Omental fat pad (tissue), 4 donors: ENCODE results near the gene PPP4R3A. TPM values are rescaled to one million over a fixed set of nuclear protein-coding genes. Genes with fewer than 3 reads are reported as not detected.
"Not testable (repeated sequence)": the region's sequence is repeated elsewhere in the genome, so short reads cannot be mapped to it uniquely, and the experiment has no call there.

Source experiments
- ATAC-seq: fragments of 150-250 bp; one replicate; pipeline ENCODE4 v1.9.1; 2016; ENCODE audit warnings: mild to moderate bottlenecking, moderate library complexity; ENCODE audit not compliant: low FRiP score
- DNase-seq: peaks from one replicate; pipeline ENCODE4 v3.0.0-alpha.2; 2019; ENCODE audit warnings: low spot score
- CTCF ChIP-seq, 3 donors: fragments of 450-650 bp; IDR thresholded peaks; one replicate each; pipeline ENCODE4 v1.5.1; 2016 to 2017; ENCODE audit warnings: antibody characterized with exemption in 3 of 3, mild to moderate bottlenecking in 3 of 3, moderate library complexity in 2 of 3
- small RNA-seq: library from RNA; depleted of rRNA; stranded (forward); fragments of <200 nt; gene quantifications from one replicate; pipeline ENCODE3, GENCODE V24; 2016
- total RNA-seq, 4 donors: library from RNA; depleted of rRNA; stranded (reverse); fragments of >200 nt; gene quantifications; one replicate each; pipeline ENCODE4 v1.1.0, GENCODE V29; 2016

Gene PPP4R3A
- total RNA-seq, 4 donors from 2014 or later: 55.2 to 87.1 (median 79.5) TPM

GRCh38 chr14:91413547-91414474 lies 96.3 kb downstream of the PPP4R3A start:
- DNase-seq (no peak), ATAC-seq (no peak)
- no peak for TF ChIP-seq CTCF (IDR thresholded peaks at IDR 0.05)

GRCh38 chr14:91412939-91413338 lies 97.2 kb downstream of the PPP4R3A start:
- no peak for ATAC-seq
- no peak for TF ChIP-seq CTCF (IDR thresholded peaks at IDR 0.05)
- DNase-seq: no peak

DNA sequence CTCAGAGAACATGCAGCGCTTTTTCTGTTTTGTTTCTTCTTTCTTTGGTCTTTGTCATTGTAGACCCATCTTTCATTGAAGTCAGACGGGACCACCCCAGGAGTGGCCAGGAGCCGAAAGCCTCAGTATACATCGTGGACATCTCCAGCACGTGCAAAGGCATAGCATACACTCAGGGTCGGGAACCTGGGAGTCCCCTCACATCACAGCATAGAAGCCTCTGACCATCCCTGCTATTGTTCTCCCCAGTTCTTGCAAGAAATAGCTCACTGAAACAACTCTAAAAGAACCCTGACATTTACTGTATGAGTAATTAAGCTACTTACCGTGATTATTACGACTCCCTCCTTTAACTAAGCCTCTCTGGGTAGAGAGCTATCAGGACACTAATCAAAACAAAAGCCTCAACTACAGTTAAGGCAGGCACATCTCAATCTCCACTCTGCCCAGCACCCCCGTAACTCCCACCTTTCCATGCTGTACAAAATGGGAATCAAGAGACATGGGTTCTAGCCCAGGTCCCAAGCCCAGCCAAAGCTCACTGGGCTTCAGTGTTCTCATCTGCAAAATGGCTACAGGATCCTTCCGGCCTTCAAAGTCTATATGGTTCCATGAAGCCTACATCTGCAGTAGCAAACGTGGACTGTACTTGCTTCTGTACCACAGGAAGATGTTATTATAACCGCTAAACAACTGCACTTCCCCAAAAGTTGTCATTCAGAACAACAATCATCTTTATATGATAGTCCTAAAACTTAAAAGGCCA lies 99.2 kb downstream of the PPP4R3A start:
- no peak for TF ChIP-seq CTCF (IDR thresholded peaks at IDR 0.05)
- no peak for DNase-seq
- ATAC-seq: no peak

- DNase-seq: no peak
- ATAC-seq: no peak
- no peak for TF ChIP-seq CTCF (IDR thresholded peaks at IDR 0.05)
Measured at GRCh38 chr14:91409928-91410718, 100.0 kb downstream of the PPP4R3A start.

GRCh38 chr14:91409240-91409639 lies 100.9 kb downstream of the PPP4R3A start:
- DNase-seq, ATAC-seq: not testable (repeated sequence)

Small RNA genes lying within 50 kb of the gene (small RNA-seq; reads per million reads assigned to genes)
- not detected for gene AL133373.1

Other genes starting within 250 kb of the PPP4R3A start
- gene CCDC88C, start 92.5 kb downstream of the PPP4R3A start, total RNA-seq: 10 to 100 TPM in 1 of 4 donors, 1 to 10 TPM in 3; 4.5 to 36.6 (median 9.4) TPM
- gene CATSPERB, start 221.8 kb upstream of the PPP4R3A start, total RNA-seq: 10 to 100 TPM in 1 of 4 donors, 1 to 10 TPM in 3; 4.5 to 11.5 (median 4.8) TPM